ENCODE results near the gene BAHD1. TPM values are rescaled to one million over a fixed set of nuclear protein-coding genes. Genes with fewer than 3 reads are reported as not detected.

Gene BAHD1
- total RNA-seq, 4 donors from 2014 or later: 11.6 to 29.6 (median 22.3) TPM

- no peak for DNase-seq (ENCODE audit: extremely low spot score)
- Histone ChIP-seq H3K27ac (replicated peaks in 1 of 4) (no peak overlapping the region), H3K36me3 (peaks cover 34 to 63% (median 48%) of the 10 kb centered on the region in 4 donors), H3K9me3 (no peaks in the 10 kb centered on the region), H3K27me3 (no peaks in the 10 kb centered on the region), H3K4me1 (peaks cover 19 to 23% (median 22%) of the 10 kb centered on the region in 4 donors), H3K4me3 (no peak overlapping the region)
- intact Hi-C loops (cut with DNase I): no loop called here
- no peak for TF ChIP-seq POLR2A (IDR thresholded peaks at IDR 0.05; ENCODE audit: low read depth)
- no peak for TF ChIP-seq CTCF (IDR thresholded peaks at IDR 0.05)
- TF ChIP-seq POLR2AphosphoS5 (IDR thresholded peaks at IDR 0.05): no peak
- TF ChIP-seq EP300 (IDR thresholded peaks at IDR 0.05): no peak
- WGBS: 92% methylated on average over 10 of the region's 10 CpGs
Measured at GRCh38 chr15:40418126-40418525, 22.6 kb upstream of the BAHD1 start.

GRCh38 chr15:40420071-40420713 is 20.6 kb upstream of the BAHD1 start:
- Histone ChIP-seq H3K4me1 (peaks cover 19 to 23% (median 22%) of the 10 kb centered on the region in 4 donors), H3K9me3 (no peaks in the 10 kb centered on the region), H3K4me3 (no peak overlapping the region), H3K36me3 (peaks cover 23 to 46% (median 28%) of the 10 kb centered on the region in 4 donors), H3K27me3 (no peaks in the 10 kb centered on the region), H3K27ac (replicated peaks in 1 of 4) (no peak overlapping the region)
- intact Hi-C loops (cut with DNase I): loop anchor here (5.0 to 10.0 kb wide), 2 partner anchors 68 to 195 kb away; partner anchors contain the start of gene PHGR1
- TF ChIP-seq POLR2AphosphoS5 (IDR thresholded peaks at IDR 0.05): no peak
- no peak for TF ChIP-seq CTCF (IDR thresholded peaks at IDR 0.05)
- no peak for TF ChIP-seq POLR2A (IDR thresholded peaks at IDR 0.05; ENCODE audit: low read depth)
- TF ChIP-seq EP300 (IDR thresholded peaks at IDR 0.05): no peak
- no peak for DNase-seq (ENCODE audit: extremely low spot score)
- 84% methylated on average over 11 of the region's 11 CpGs for WGBS

GRCh38 chr15:40420793-40421192 is 20.0 kb upstream of the BAHD1 start:
- no peak for DNase-seq (ENCODE audit: extremely low spot score)
- peaks cover 19 to 23% (median 22%) of the 10 kb centered on the region in 4 donors for H3K4me1 ChIP-seq
- intact Hi-C loops (cut with DNase I): loop anchor here (1.0 to 10.0 kb wide), 3 partner anchors 68 to 196 kb away; partner anchors contain the start of gene PHGR1
- H3K27me3 ChIP-seq: no peaks in the 10 kb centered on the region
- no peak overlapping the region for H3K4me3 ChIP-seq
- H3K27ac ChIP-seq (replicated peaks in 1 of 4): no peak overlapping the region
- peaks cover 17 to 40% (median 22%) of the 10 kb centered on the region in 4 donors for H3K36me3 ChIP-seq
- 66% methylated on average over 3 of the region's 3 CpGs for WGBS
- H3K9me3 ChIP-seq: no peaks in the 10 kb centered on the region
- no peak for TF ChIP-seq POLR2AphosphoS5 (IDR thresholded peaks at IDR 0.05)
- TF ChIP-seq EP300 (IDR thresholded peaks at IDR 0.05): no peak
- no peak for TF ChIP-seq CTCF (IDR thresholded peaks at IDR 0.05)
- TF ChIP-seq POLR2A (IDR thresholded peaks at IDR 0.05; ENCODE audit: low read depth): no peak

- no peak for DNase-seq (ENCODE audit: extremely low spot score)
- 14% methylated on average over 24 of the region's 31 CpGs for WGBS
- TF ChIP-seq EP300 (IDR thresholded peaks at IDR 0.05): no peak
- TF ChIP-seq POLR2A (IDR thresholded peaks at IDR 0.05; ENCODE audit: low read depth): no peak
- TF ChIP-seq CTCF (IDR thresholded peaks at IDR 0.05): peak; percentile 91 to 96 (median 95)
- peak in 1 of 2 donors; percentile 37 for TF ChIP-seq POLR2AphosphoS5 (IDR thresholded peaks at IDR 0.05)
- Histone ChIP-seq H3K9me3 (no peaks in the 10 kb centered on the region), H3K36me3 (peaks cover 10 to 33% (median 15%) of the 10 kb centered on the region in 4 donors), H3K4me3 (peak overlapping the region in 1 of 4 donors; percentile 25), H3K4me1 (peaks cover 19 to 23% (median 22%) of the 10 kb centered on the region in 4 donors), H3K27ac (replicated peaks in 1 of 4) (no peak overlapping the region), H3K27me3 (no peaks in the 10 kb centered on the region)
- intact Hi-C loops (cut with DNase I): loop anchor here (1.0 to 10.0 kb wide), 5 partner anchors 53 to 197 kb away; partner anchors contain the start of gene PHGR1
Measured at GRCh38 chr15:40421246-40422157, 19.3 kb upstream of the BAHD1 start.
